Measurements from ENCODE around the gene DRGX. TPM values are rescaled to one million over a fixed set of nuclear protein-coding genes. Genes with fewer than 3 reads are reported as not detected.

The DRGX gene
- total RNA-seq, 4 donors from 2014 or later = not detected

- Histone ChIP-seq H3K9me3 (no peaks in the 10 kb centered on the region), H3K4me3 (no peak overlapping the region), H3K36me3 (no peaks in the 10 kb centered on the region), H3K27me3 (no peaks in the 10 kb centered on the region), H3K27ac (no peak overlapping the region), H3K4me1 (no peaks in the 10 kb centered on the region)
- TF ChIP-seq CTCF (IDR thresholded peaks at IDR 0.05) = no peak
- TF ChIP-seq POLR2A (IDR thresholded peaks at IDR 0.05) = no peak
- no peak for TF ChIP-seq EP300 (IDR thresholded peaks at IDR 0.05)
- WGBS, 2 donors = 65 to 66% methylated on average over 13 of the region's 13 CpGs
- no peak for DNase-seq (ENCODE audit: low spot score in 2 of 2)
Measured at GRCh38 chr10:49379596-49380410, 16.1 kb downstream of the DRGX start.

- Histone ChIP-seq H3K9me3 (no peaks in the 10 kb centered on the region), H3K4me3 (no peak overlapping the region), H3K27me3 (no peaks in the 10 kb centered on the region), H3K36me3 (no peaks in the 10 kb centered on the region), H3K27ac (no peak overlapping the region), H3K4me1 (no peaks in the 10 kb centered on the region)
- no peak for TF ChIP-seq EP300 (IDR thresholded peaks at IDR 0.05)
- WGBS, 2 donors = 59 to 89% methylated on average over 2 to 4 of the region's 4 CpGs
- DNase-seq (ENCODE audit: low spot score in 2 of 2) = no peak
Measured at GRCh38 chr10:49377256-49377655, 18.6 kb downstream of the DRGX start.

GRCh38 chr10:49375611-49376010, 20.3 kb downstream of the DRGX start:
- no peaks in the 10 kb centered on the region for H3K27me3 ChIP-seq
- H3K9me3 ChIP-seq = no peaks in the 10 kb centered on the region
- no peaks in the 10 kb centered on the region for H3K36me3 ChIP-seq
- no peak for DNase-seq (ENCODE audit: low spot score in 2 of 2)
- TF ChIP-seq EP300 (IDR thresholded peaks at IDR 0.05) (no peak), CTCF (IDR thresholded peaks at IDR 0.05) (no peak), POLR2A (IDR thresholded peaks at IDR 0.05) (no peak)
- H3K4me1 ChIP-seq = no peaks in the 10 kb centered on the region
- 78 to 82% methylated on average over 3 of the region's 3 CpGs for WGBS, 2 donors
- H3K27ac ChIP-seq = no peak overlapping the region
- no peak overlapping the region for H3K4me3 ChIP-seq

GRCh38 chr10:49374740-49375139, 21.1 kb downstream of the DRGX start:
- 78 to 83% methylated on average over 5 of the region's 5 CpGs for WGBS, 2 donors
- TF ChIP-seq POLR2A (IDR thresholded peaks at IDR 0.05) (no peak), CTCF (IDR thresholded peaks at IDR 0.05) (no peak), EP300 (IDR thresholded peaks at IDR 0.05) (no peak)
- no peak for DNase-seq (ENCODE audit: low spot score in 2 of 2)
- no peak overlapping the region for H3K27ac ChIP-seq
- H3K36me3 ChIP-seq = no peaks in the 10 kb centered on the region
- H3K4me3 ChIP-seq = no peak overlapping the region
- H3K9me3 ChIP-seq = no peaks in the 10 kb centered on the region
- no peaks in the 10 kb centered on the region for H3K27me3 ChIP-seq
- H3K4me1 ChIP-seq = no peaks in the 10 kb centered on the region

- H3K27me3 ChIP-seq = no peaks in the 10 kb centered on the region
- no peak overlapping the region for H3K4me3 ChIP-seq
- no peaks in the 10 kb centered on the region for H3K4me1 ChIP-seq
- H3K36me3 ChIP-seq = no peaks in the 10 kb centered on the region
- TF ChIP-seq POLR2A (IDR thresholded peaks at IDR 0.05) (no peak), EP300 (IDR thresholded peaks at IDR 0.05) (no peak), CTCF (IDR thresholded peaks at IDR 0.05) (no peak)
- 89 to 93% methylated on average over 5 of the region's 5 CpGs for WGBS, 2 donors
- no peak overlapping the region for H3K27ac ChIP-seq
- H3K9me3 ChIP-seq = no peaks in the 10 kb centered on the region
- no peak for DNase-seq (ENCODE audit: low spot score in 2 of 2)
Measured at GRCh38 chr10:49373361-49373760, 22.5 kb downstream of the DRGX start.

Measured in tibial nerve (tissue), 4 donors.